HG03439 (cell line): ENCODE data around the gene RARA.
A peak's percentile ranks its signal among the peaks of the same experiment; 100 is the strongest.
"Not testable (repeated sequence)": the region's sequence is repeated elsewhere in the genome, so short reads cannot be mapped to it uniquely, and the experiment has no call there.

Experiments used
- ATAC-seq: cut with Tn5 transposase; IDR thresholded peaks from one replicate; pipeline ENCODE4 v1.9.1; 2021; ENCODE audit warnings: mild to moderate bottlenecking, moderate library complexity; ENCODE audit not compliant: unreplicated experiment

Gene RARA

GRCh38 chr17:40355804-40356758 lies 47.1 kb downstream of the RARA start:
- ATAC-seq: no peak

- ATAC-seq: no peak
These were observed 48.3 kb downstream of the RARA start for GRCh38 chr17:40356990-40357881.

GRCh38 chr17:40358323-40359038 lies 49.5 kb downstream of the RARA start:
- ATAC-seq: peak; percentile 41

GRCh38 chr17:40360091-40360490 lies 51.1 kb downstream of the RARA start:
- ATAC-seq: no peak

- no peak for ATAC-seq
These were observed 52.3 kb downstream of the RARA start for GRCh38 chr17:40361063-40361924.

GRCh38 chr17:40361925-40362695 lies 53.1 kb downstream of the RARA start:
- peak; percentile 9 for ATAC-seq

- peak; percentile 69 for ATAC-seq
These were observed 53.7 kb downstream of the RARA start for GRCh38 chr17:40362696-40363110.

- no peak for ATAC-seq
These were observed 54.3 kb downstream of the RARA start for GRCh38 chr17:40363111-40363827.

GRCh38 chr17:40364121-40364861 lies 55.3 kb downstream of the RARA start, which contains the start of gene GJD3:
Gene GJD3, minus strand, starts transcription at chr17:40364737. Its CDS starts 922 bp downstream, at chr17:40363815.
- ATAC-seq: no peak

- ATAC-seq: no peak
These were observed 55.9 kb downstream of the RARA start for GRCh38 chr17:40364906-40365305.

GRCh38 chr17:40366076-40366860 lies 57.3 kb downstream of the RARA start:
- ATAC-seq: no peak

- no peak for ATAC-seq
These were observed 58.0 kb downstream of the RARA start for GRCh38 chr17:40366861-40367518.

GRCh38 chr17:40367728-40368127 lies 58.7 kb downstream of the RARA start:
- not testable (repeated sequence) for ATAC-seq

GRCh38 chr17:40369923-40370322 lies 60.9 kb downstream of the RARA start:
- no peak for ATAC-seq

GRCh38 chr17:40371261-40371929 lies 62.4 kb downstream of the RARA start:
- no peak for ATAC-seq

- no peak for ATAC-seq
These were observed 63.1 kb downstream of the RARA start for GRCh38 chr17:40372031-40372430.
